ENCODE data around the gene ALDH9A1. TPM values are rescaled to one million over a fixed set of nuclear protein-coding genes. Genes with fewer than 3 reads are reported as not detected.
A peak's percentile ranks its signal among the peaks of the same experiment; 100 is the strongest.
"Not testable (repeated sequence)": the region's sequence is repeated elsewhere in the genome, so short reads cannot be mapped to it uniquely, and the experiment has no call there.

The ALDH9A1 gene
- polyA plus RNA-seq, 6 donors from 2014 or later: 84.5 to 134 (median 112) TPM

GRCh38 chr1:165648919-165649572, 49.3 kb downstream of the ALDH9A1 start:
- ATAC-seq (ENCODE audit: low read depth in 2 of 2): no peak
- Mint-ChIP-seq H3K27ac (no peak overlapping the region), H3K27me3 (no peaks in the 10 kb centered on the region), H3K4me3 (no peak overlapping the region), H3K4me1 (peaks cover 19 to 25% (median 20%) of the 10 kb centered on the region in 3 donors), H3K36me3 (peaks cover 0 to 3% of the 10 kb centered on the region in 2 donors), H3K9me3 (no peaks in the 10 kb centered on the region)
- no peak for DNase-seq

- Mint-ChIP-seq H3K4me3 (no peak overlapping the region), H3K4me1 (peaks cover 19 to 25% (median 20%) of the 10 kb centered on the region in 3 donors), H3K9me3 (no peaks in the 10 kb centered on the region), H3K27me3 (no peaks in the 10 kb centered on the region), H3K36me3 (no peaks in the 10 kb centered on the region), H3K27ac (peak overlapping the region in 2 of 6 donors; percentile 33 to 70)
- DNase-seq (no peak), ATAC-seq (ENCODE audit: low read depth in 2 of 2) (no peak)
Observed at GRCh38 chr1:165647970-165648369, 50.4 kb downstream of the ALDH9A1 start.

- no peak overlapping the region for H3K27ac Mint-ChIP-seq
- H3K4me1 Mint-ChIP-seq: peaks cover 19 to 25% (median 20%) of the 10 kb centered on the region in 3 donors
- no peak overlapping the region for H3K4me3 Mint-ChIP-seq
- H3K27me3 Mint-ChIP-seq: no peaks in the 10 kb centered on the region
- DNase-seq (no peak), ATAC-seq (ENCODE audit: low read depth in 2 of 2) (no peak)
- no peaks in the 10 kb centered on the region for H3K36me3 Mint-ChIP-seq
- no peaks in the 10 kb centered on the region for H3K9me3 Mint-ChIP-seq
Observed at GRCh38 chr1:165647517-165647916, 50.8 kb downstream of the ALDH9A1 start.

GRCh38 chr1:165645654-165646366, 52.6 kb downstream of the ALDH9A1 start:
- Mint-ChIP-seq H3K27ac (no peak overlapping the region), H3K9me3 (no peaks in the 10 kb centered on the region), H3K4me1 (peaks cover 19 to 25% (median 20%) of the 10 kb centered on the region in 3 donors), H3K27me3 (no peaks in the 10 kb centered on the region), H3K4me3 (peak overlapping the region in 3 of 8 donors; percentile 9 to 31 (median 30)), H3K36me3 (no peaks in the 10 kb centered on the region)
- no peak for ATAC-seq (ENCODE audit: low read depth in 2 of 2)
- no peak for DNase-seq

- Mint-ChIP-seq H3K4me1 (peaks cover 20 to 25% (median 21%) of the 10 kb centered on the region in 3 donors), H3K4me3 (no peak overlapping the region), H3K27ac (no peak overlapping the region), H3K27me3 (no peaks in the 10 kb centered on the region), H3K9me3 (no peaks in the 10 kb centered on the region), H3K36me3 (no peaks in the 10 kb centered on the region)
- no peak for DNase-seq
- ATAC-seq (ENCODE audit: low read depth in 2 of 2): no peak
Observed at GRCh38 chr1:165644064-165644735, 54.2 kb downstream of the ALDH9A1 start.

GRCh38 chr1:165641231-165641987, 57.0 kb downstream of the ALDH9A1 start:
- no peaks in the 10 kb centered on the region for H3K36me3 Mint-ChIP-seq
- no peaks in the 10 kb centered on the region for H3K9me3 Mint-ChIP-seq
- H3K27ac Mint-ChIP-seq: no peak overlapping the region
- H3K27me3 Mint-ChIP-seq: no peaks in the 10 kb centered on the region
- peaks cover 14 to 20% (median 18%) of the 10 kb centered on the region in 3 donors for H3K4me1 Mint-ChIP-seq
- ATAC-seq (ENCODE audit: low read depth in 2 of 2) (no peak), DNase-seq (no peak)
- H3K4me3 Mint-ChIP-seq: no peak overlapping the region

- no peak for DNase-seq
- Mint-ChIP-seq H3K27me3 (no peaks in the 10 kb centered on the region), H3K4me1 (peaks cover 10 to 20% (median 16%) of the 10 kb centered on the region in 3 donors), H3K27ac (peak overlapping the region in 1 of 6 donors; percentile 17), H3K9me3 (no peaks in the 10 kb centered on the region), H3K4me3 (no peak overlapping the region), H3K36me3 (no peaks in the 10 kb centered on the region)
- ATAC-seq (ENCODE audit: low read depth in 2 of 2): no peak
Observed at GRCh38 chr1:165639821-165640623, 58.3 kb downstream of the ALDH9A1 start.

- not testable (repeated sequence) for H3K9me3 Mint-ChIP-seq, H3K4me3 Mint-ChIP-seq
Observed at GRCh38 chr1:165638211-165638610, 60.2 kb downstream of the ALDH9A1 start.

GRCh38 chr1:165637427-165637826, 60.9 kb downstream of the ALDH9A1 start:
- peaks cover 14 to 26% (median 26%) of the 10 kb centered on the region in 3 donors for H3K4me1 Mint-ChIP-seq
- H3K4me3 Mint-ChIP-seq: no peak overlapping the region
- ATAC-seq (ENCODE audit: low read depth in 2 of 2) (no peak), DNase-seq (no peak)
- H3K27me3 Mint-ChIP-seq: no peaks in the 10 kb centered on the region
- no peaks in the 10 kb centered on the region for H3K9me3 Mint-ChIP-seq
- H3K27ac Mint-ChIP-seq: no peak overlapping the region
- H3K36me3 Mint-ChIP-seq: no peaks in the 10 kb centered on the region

More at GRCh38 chr1:165638211-165638610, 60.2 kb downstream of the ALDH9A1 start:
- ATAC-seq (ENCODE audit: low read depth in 2 of 2); H3K27me3 Mint-ChIP-seq; H3K27ac Mint-ChIP-seq; DNase-seq; H3K36me3 Mint-ChIP-seq: not testable (repeated sequence)
- peaks cover 14 to 26% (median 26%) of the 10 kb centered on the region in 3 donors for H3K4me1 Mint-ChIP-seq

GRCh38 chr1:165635823-165636222, 62.5 kb downstream of the ALDH9A1 start:
- Mint-ChIP-seq H3K36me3 (no peaks in the 10 kb centered on the region), H3K4me1 (peaks cover 14 to 26% (median 26%) of the 10 kb centered on the region in 3 donors), H3K27me3 (no peaks in the 10 kb centered on the region), H3K27ac (no peak overlapping the region), H3K9me3 (no peaks in the 10 kb centered on the region), H3K4me3 (peak overlapping the region in 3 of 8 donors; percentile 15 to 58 (median 18))
- peak; percentile 12 for DNase-seq
- ATAC-seq (ENCODE audit: low read depth in 2 of 2): no peak

- Mint-ChIP-seq H3K27ac (peak overlapping the region in 1 of 6 donors; percentile 33), H3K27me3 (no peaks in the 10 kb centered on the region), H3K4me1 (peaks cover 14 to 26% (median 26%) of the 10 kb centered on the region in 3 donors), H3K36me3 (no peaks in the 10 kb centered on the region), H3K4me3 (peak overlapping the region in 2 of 8 donors; percentile 15 to 18), H3K9me3 (no peaks in the 10 kb centered on the region)
- DNase-seq (no peak), ATAC-seq (ENCODE audit: low read depth in 2 of 2) (no peak)
Observed at GRCh38 chr1:165635329-165635728, 63.0 kb downstream of the ALDH9A1 start.

- peak overlapping the region in 1 of 8 donors; percentile 50 for H3K4me3 Mint-ChIP-seq
- ATAC-seq (ENCODE audit: low read depth in 2 of 2) (no peak), DNase-seq (no peak)
- peaks cover 14 to 31% (median 24%) of the 10 kb centered on the region in 3 donors for H3K4me1 Mint-ChIP-seq
- no peak overlapping the region for H3K27ac Mint-ChIP-seq
- no peaks in the 10 kb centered on the region for H3K36me3 Mint-ChIP-seq
- H3K27me3 Mint-ChIP-seq: no peaks in the 10 kb centered on the region
- H3K9me3 Mint-ChIP-seq: no peaks in the 10 kb centered on the region
Observed at GRCh38 chr1:165634154-165634921, 64.0 kb downstream of the ALDH9A1 start.
